ENCODE measurements around the gene C1D. TPM values are rescaled to one million over a fixed set of nuclear protein-coding genes. Genes with fewer than 3 reads are reported as not detected.

Gene C1D
- total RNA-seq, 1 donor from 2014 or later = 14.2 TPM

DNA sequence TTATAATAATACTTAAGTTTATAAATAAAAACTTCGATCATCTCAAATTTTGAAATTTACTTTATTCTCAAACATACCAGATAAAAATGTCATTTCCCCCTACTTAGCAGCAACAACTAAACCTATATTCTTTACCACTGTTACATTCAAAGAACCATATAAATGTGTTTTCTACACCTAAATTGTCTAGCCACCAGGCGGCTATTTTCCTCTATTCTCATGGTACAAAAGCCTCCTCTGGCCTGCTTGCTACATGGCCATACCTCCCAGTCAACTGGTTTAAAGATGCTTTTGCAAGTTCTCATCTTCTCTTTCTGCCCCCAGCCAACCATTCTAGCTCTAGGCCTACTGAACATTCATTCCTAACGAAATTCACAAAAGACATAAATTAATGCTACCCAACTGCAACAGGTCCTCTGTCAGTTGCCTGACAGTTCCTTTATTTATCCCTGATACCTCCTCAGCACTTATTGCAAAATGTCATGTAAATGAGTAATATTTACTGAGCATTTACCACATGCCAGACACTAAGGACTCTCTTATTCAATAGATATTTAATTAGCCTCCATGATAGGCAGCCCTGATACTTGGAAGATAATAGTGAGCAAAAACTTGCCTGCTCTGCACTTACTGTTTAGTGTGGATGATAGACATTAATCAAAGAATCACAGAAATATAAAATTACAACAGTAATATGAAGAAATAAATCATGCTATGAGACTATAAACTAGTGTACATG lies 5.0 kb downstream of the C1D start:
- DNase-seq (ENCODE audit: low spot score) = no peak

DNA sequence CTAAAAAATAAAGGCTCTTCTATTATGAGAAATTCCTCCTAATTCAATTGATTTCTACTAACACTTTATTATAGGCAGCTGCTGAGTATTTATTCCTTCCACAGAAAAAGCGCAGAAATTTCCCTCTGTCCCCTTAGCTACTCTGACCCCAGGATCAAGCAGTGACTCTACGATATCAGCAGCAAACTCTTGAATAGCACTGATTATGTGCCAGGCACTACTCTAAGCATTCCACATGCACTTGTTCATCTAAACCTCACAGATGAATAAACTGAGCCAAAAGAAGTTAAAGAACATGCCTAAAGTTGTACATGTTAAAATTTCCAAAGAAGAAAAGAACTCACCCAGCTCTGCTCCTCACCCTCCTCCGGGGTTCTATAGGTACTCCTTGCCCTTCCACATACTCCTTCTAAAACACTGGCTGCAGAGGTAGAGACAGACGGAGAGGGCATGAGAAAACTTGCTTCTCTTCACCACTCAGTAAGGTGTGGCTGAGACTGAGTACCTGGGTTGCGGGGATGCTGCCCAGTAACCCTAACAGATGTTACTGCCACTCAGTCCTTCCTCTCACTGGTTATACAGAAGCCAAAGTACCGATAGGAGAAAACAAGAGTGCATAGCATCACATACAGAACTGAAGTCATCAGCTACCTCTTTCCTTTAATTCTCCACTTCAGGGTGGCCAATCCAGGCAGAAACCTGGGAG lies 9.9 kb downstream of the C1D start:
- no peak for DNase-seq (ENCODE audit: low spot score)

DNA sequence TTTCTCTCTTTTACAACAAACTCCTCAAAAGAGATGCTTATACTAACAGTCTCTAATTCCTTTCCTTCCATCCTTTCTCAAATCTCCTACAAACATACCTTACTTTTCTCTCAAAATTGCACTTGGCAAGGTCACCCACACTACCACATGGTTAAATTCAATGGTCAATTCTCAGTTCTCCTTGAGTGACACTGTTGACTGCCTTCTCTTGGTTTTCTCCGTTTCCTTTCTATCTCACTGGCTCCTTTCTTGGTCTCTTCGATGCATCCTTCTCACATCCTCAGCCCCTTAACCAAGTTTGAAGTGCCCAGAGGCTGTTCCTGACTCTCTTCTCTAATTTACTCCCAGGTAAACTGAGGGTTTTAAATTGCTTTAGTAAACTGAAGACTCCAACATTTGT lies 12.5 kb downstream of the C1D start:
- no peak for DNase-seq (ENCODE audit: low spot score)

DNA sequence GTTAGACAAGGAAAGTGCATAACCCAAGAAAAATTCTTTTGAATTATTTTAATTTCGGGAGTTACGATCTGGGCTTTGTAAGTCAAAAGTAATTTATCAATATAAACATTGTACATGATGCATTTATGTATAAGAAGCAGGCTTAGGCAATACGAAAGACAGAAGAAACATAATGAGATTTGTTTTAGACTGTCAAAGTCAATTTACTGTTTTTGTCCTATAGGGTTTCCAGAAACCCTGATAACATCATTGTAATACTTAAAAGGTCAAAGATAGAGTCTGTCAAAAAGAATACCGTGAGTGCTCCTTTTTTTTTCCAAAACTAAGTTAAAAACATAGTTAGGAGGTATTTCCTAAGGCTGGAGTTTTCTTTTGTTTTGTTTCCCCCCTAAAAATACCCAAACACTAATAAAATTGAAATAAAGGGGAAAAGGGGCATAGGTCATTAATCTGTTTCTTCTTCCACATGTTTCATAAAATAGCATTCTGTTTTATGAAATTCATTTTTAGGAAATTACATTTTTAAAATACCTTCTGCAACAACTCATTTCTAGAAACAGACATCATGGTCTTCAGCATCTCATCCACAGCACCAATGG lies 16.1 kb downstream of the C1D start:
- no peak for DNase-seq (ENCODE audit: low spot score)

DNA sequence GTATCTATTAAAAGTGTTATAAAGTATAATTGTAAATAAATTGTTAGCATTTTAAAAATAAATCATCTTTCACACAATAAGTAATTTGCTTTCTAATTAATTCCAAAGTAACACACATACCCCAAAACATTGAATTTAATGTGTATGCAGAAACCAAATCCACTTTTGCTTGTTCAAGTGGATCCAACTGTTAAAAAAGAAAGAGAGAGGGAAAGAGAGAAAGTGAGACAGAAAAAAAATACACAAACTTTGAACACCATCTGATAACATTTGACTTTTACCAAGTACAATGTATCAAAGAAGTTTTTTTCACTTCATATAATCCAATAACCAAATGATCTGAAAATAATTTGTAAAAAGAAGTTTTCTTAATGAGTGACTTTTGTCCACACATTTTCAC lies 16.6 kb downstream of the C1D start:
- no peak for DNase-seq (ENCODE audit: low spot score)

DNA sequence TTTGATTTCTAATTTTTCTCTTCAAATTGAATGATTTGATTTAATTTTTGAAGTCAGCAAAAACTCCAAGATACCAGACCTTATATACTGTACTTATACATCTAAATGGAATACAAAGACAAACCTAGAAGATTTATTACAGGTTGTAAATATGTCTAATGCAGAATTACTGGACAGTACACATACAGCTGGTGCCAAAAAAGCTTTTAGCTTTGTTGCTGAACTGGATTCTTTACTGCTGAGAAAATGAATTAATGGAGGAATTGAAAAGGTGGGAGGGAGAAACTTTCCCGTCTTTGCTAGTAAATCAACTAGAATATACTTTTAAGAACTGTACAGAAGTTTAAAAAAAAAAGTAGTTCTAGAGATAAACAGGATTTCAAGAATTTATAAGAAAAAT lies 17.5 kb downstream of the C1D start:
- no peak for DNase-seq (ENCODE audit: low spot score)

DNA sequence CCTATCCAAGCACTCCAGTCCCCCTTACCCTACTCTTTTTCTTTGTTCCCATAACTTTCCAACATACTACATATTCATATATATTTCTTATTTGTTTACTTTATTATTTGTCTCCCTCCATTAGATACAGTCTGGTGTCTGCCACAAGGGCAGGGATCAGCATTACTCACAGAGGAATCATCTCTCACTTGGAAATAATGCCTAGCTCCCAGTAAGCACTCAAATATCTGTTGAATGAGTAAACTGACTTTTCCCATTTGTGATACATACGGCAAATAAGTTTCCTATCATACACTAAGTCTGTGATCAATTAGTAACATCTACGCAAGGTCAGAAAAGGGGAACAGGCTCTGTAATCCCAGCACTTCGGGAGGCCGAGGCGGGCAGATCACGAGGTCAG lies 18.7 kb downstream of the C1D start:
- no peak for DNase-seq (ENCODE audit: low spot score)

DNA sequence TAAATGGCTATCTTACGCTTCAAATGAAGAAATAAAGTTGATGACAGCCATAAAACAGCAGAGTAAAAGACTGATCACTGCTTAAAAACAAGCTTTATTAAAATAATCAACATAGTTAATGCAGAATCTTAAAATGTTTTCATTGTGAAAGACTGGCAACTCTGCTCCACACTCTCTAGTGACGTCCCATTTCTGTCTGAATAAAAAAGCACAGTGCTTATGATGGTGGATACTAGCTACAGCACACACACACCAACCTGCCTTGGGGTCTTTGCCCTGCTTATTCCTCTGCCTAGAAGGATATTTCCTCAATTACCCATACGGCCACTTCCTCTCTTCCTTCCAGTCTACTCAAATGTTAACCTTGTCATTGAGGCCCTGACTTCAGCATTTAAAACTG lies 19.1 kb downstream of the C1D start:
- no peak for DNase-seq (ENCODE audit: low spot score)

DNA sequence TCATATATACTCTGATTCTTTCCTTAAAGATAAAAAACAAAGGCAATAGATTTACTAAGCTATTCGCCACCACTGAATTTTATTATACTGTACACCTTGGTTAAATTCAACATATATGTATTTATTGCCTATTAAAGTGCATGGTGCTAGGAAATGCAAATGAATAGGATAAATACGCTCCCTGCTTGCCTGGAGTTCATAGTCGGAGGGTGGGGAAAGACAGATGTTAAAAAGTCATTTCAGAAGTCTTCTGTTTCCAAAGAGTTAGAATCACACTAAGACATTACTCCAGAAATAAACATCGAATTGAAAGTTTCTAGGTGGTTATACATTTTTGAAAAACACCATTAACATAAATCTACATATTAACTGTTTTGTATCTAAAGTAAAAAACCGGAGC lies 19.8 kb downstream of the C1D start:
- DNase-seq (ENCODE audit: low spot score) = no peak

DNA sequence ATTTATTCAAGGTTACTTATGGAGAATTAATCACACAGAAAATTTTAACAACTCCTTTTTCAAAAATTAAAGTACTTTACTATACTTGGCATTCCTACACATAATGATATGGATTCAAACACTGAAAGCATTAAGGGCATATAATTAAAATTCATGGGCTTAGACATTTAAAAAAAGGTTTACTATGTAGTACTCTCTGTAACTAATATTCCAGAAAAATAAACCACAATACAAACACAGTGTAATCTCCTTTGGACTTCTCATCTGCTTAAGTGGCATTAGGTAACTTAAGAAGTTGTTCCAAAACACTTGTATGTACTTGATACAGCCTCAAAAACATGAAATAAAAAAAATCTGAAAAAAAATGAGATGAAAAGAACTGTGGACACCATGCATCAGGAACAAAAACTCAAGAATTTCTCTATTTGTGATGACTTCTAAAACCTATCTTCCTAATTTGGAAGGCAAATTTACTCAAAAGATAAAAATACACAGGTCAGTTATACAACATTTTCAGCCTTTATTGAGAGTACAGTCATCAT lies 21.0 kb downstream of the C1D start:
- no peak for DNase-seq (ENCODE audit: low spot score)

DNA sequence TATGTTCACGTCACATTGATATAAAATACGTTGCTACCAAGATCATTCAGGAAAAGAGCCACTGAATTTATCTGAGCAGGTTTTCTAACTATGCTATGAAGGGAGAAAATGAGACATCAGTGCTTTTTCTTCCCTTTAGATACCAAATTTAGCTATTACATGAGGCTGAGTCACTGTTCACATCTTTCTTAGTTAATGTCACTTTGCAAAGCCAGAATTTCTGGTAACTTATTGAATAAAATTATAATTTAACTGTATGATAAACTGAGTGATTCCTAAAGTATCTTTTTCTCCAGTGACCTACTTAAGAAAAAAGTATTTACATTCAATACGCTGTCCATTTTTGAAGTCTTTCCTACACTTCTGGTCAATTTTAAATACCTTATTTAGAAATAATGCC lies 22.7 kb downstream of the C1D start:
- DNase-seq (ENCODE audit: low spot score) = no peak

DNA sequence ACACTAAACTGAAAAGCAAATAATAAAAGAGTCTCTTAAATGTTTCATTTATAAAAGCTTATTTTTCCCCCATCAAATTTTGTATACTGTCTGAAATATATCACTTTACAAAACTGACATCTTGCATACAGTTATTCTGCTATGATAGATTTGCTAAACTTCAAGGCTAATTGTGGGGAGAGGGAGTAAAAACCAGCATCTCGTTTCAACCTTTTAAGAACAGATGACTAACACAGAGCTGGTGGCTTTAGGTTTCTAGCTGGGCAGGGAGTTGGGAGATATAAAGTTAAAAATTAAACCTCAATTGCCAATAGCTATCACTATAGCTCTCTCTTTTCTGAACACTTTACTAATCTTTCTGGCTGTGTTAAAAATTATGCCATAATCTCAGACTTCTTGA lies 23.5 kb downstream of the C1D start:
- no peak for DNase-seq (ENCODE audit: low spot score)

DNA sequence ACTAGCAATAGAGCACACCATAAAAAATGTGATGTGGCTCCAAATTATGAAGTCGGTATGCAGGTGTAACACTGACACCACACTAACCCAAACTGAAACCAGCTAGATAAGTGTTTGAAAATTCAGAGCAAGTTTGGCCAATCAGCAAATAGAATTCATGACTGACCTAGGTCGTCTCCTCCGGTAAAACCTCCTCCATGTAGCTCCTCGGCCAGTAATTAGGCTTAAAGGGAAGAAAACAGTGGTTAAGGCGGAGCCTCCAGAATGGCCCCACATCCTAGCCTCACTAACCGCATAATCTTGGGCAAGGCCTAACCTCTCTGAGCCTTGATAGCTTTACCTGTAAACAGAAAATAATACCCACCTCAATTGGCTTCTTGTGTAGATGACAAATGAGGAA lies 30.1 kb downstream of the C1D start:
- no peak for DNase-seq (ENCODE audit: low spot score)

DNA sequence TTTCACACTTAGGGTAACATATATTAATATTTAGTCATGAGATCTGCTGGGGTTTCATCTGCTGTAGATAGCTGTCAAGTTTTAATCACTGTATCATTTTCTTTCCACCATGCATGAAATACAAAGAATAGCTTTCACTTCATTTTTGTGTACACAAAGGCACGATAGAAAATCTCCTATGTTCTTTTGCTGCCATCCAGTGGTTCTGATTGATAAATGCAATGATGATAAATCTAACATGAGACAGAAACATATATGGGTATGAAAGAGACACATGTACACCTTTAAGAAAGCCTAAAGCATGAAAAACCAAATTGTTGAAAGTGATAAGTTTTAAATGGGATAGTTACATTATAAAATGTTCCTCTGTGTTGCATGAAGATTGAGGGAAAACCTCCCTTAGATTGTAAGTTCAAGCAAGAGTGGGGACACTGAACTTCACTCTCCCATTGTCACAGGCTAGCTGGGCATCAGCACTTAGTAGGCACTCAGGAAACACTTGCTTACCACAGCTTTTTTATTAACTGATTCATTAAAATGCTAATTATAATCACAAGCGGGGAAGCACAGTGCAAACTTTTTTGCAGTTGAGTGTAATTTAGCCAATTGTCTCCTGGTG lies 31.2 kb downstream of the C1D start:
- no peak for DNase-seq (ENCODE audit: low spot score)

DNA sequence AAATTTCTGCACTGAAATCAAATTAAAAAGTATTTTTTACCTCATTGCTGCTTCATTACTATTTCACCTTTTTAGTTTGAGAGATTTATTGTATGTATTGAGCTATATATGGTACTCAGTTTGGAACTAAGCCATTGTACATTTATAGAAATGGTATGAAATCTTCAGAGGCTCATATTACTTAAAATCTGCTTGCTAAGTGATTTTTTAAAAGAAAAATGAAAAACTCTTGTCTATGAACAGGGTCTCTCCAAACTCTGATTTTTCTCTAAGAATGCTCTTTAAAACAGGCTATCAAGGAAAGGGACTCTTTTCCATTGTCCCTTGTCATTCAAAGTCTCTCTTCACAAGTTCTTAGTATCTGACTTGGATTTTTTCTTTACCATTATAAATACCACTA lies 31.8 kb downstream of the C1D start:
- no peak for DNase-seq (ENCODE audit: low spot score)

DNA sequence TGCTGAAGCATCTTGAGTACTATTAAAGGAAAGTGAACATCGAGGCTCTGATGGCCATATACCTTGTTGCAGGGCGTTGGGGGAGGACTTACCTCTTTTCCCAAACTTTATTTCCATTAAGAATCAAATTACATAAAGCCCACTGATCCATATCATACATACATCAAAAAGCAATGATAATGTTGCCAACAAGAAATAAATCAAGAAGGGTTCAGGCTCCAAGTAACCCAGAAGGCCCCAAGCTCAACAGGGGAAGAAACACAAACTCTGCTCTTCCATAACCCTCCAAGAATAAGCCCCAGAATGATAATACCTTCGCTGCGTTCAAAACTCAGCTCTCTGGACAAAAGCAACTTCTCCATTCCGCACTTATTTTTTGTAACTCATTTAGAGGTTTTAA lies 32.3 kb downstream of the C1D start:
- DNase-seq (ENCODE audit: low spot score) = no peak

DNA sequence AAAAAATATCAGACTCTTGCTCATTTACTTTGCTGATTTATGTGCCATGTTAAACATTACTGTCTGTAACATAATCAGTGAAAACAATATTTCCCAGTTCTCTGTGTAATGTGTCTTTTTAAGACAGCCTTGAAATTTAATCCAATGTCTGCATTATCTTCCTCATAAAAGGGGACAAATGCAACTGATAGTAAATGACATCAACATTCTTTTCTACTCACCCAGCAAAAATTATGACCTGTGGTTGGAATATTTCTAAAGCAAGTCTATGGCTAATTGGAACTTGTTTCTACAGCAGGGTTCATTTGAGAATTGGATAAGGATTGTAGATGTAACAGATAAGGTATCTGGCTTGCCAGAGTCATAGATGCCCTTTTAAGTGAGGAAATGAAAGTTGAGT lies 34.8 kb downstream of the C1D start:
- DNase-seq (ENCODE audit: low spot score) = no peak

DNA sequence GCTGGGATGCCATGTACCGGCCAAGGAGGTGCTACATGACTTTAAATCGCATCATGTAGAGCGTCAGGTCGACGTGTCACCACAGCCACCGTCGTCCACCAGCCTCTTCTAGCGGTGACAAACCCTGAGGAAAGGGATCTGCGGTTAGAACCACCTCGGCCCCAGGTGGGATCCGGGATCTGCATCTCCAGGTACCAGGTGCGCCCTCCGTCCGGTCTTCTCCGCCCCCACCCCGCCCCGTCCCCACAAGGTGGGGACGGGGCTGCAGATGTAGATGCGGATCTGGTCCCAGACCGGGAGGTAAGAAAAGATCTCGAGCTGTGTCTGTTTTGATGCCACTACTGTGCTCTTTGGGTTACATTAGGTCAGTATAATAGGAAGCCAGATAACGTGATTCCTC lies 38.4 kb downstream of the C1D start:
- DNase-seq (ENCODE audit: low spot score) = no peak

DNA sequence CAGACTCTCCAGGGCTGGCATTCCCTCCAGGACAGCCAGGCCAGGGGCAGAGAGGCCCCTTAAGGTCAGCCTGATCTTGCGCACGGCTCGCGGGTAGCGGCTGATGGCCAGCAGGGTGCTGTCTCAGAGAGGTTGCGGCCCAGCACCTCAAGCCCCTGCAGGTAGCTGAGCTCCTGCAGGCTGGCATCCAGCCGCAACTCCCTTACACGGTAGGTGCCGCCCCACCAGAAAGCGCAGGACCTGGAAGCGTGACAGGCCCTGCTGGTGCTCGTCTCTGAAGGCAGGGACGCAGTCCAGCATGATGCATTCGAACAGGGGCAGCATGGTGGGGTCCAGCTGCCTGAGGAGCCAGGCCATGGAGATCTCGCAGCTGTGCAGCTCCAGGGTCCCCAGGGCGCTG lies 38.9 kb downstream of the C1D start:
- no peak for DNase-seq (ENCODE audit: low spot score)

DNA sequence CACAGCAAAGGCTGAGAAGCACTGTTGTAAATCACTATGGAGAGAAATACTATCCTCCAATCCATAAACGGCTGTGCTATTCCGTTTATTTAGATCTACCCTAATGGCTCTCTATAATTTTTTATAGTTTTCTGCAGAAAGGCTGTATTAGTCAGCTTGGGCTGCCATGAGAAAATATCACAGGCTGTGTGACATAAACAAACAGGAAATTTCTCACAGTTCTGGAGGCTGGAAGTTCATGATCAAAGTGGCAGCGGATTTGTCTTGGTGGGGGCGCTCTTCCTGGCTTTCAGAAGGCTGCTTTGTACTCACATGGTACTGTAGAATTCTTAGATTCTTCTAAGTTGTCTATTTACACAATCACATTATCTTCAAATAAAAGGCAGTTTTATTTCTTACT lies 44.1 kb downstream of the C1D start:
- DNase-seq (ENCODE audit: low spot score) = no peak

DNA sequence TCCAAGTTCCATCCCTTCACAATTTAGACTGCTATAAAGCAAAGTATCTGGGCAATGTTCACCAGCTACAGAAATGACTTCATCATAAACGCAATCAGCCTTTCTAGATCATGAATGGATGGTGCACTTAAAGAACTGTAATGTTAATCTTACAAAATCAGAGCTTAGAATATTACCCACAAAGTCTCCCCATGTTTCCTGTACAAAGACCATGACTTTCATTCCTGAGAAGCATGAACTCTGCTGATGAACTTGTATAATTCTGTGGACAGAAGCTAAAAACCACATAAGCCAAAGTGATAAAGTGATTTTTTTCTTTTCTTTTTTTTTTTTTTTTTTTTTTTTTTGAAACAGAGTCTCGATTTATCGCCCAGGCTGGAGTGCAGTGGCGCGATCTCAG lies 53.3 kb downstream of the C1D start:
- no peak for DNase-seq (ENCODE audit: low spot score)

DNA sequence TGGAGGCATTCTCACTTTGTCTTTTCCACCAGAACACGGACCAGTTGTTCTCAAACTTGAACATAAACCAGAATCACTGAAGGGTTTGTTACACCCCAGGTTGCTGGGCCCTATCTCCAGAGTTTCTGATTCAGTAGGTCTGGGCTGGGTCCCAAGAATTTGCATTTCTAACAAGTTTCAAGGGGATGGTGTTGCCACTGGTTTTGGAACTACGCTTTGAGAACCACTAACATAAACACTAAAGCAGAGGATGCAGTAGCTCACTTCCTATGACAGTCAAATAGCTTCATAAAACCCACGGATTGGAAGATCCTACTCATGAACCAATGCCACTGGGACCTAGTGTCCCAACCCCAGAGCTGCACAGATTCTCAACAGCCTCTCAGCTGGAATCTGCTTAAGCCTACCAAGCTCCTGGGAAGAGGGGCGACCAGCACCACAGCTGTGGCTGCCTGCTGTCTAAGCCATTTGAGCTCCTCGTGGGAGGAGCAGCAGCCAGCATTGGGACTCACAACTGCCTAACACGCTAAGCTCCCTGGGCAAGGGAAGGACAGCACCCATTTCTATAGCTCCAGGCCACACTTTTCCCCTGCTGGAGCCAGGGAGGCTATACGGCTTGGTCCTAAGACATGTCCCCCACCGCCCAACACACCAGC lies 62.5 kb downstream of the C1D start:
- no peak for DNase-seq (ENCODE audit: low spot score)

Data from ureter (tissue), 1 donor.